KOPT-K1 (cell line): ENCODE data around the gene ARID5A.
"Not testable (repeated sequence)": the region's sequence is repeated elsewhere in the genome, so short reads cannot be mapped to it uniquely, and the experiment has no call there.

Source experiments
- H3K27ac ChIP-seq: fragments of 200-600 bp; sonication (generic); 2 replicates; pipeline ENCODE4 v1.5.1; 2016; ENCODE audit warnings: antibody characterized with exemption, mild to moderate bottlenecking, low read depth, low read length; ENCODE audit not compliant: poor library complexity, severe bottlenecking
- H3K36me3 ChIP-seq: fragments of 200-600 bp; sonication (generic); 2 replicates; pipeline ENCODE4 v1.5.1; 2017; ENCODE audit warnings: antibody characterized with exemption, mild to moderate bottlenecking, low read length, moderate library complexity; ENCODE audit not compliant: insufficient read depth
- H3K9me3 ChIP-seq: fragments of 200-600 bp; sonication (generic); 2 replicates; pipeline ENCODE4 v1.5.1; 2017; ENCODE audit warnings: antibody characterized with exemption, low read length, mild to moderate bottlenecking; ENCODE audit not compliant: insufficient read depth, poor library complexity, severe bottlenecking

Gene ARID5A, protein sequence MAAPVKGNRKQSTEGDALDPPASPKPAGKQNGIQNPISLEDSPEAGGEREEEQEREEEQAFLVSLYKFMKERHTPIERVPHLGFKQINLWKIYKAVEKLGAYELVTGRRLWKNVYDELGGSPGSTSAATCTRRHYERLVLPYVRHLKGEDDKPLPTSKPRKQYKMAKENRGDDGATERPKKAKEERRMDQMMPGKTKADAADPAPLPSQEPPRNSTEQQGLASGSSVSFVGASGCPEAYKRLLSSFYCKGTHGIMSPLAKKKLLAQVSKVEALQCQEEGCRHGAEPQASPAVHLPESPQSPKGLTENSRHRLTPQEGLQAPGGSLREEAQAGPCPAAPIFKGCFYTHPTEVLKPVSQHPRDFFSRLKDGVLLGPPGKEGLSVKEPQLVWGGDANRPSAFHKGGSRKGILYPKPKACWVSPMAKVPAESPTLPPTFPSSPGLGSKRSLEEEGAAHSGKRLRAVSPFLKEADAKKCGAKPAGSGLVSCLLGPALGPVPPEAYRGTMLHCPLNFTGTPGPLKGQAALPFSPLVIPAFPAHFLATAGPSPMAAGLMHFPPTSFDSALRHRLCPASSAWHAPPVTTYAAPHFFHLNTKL

DNA sequence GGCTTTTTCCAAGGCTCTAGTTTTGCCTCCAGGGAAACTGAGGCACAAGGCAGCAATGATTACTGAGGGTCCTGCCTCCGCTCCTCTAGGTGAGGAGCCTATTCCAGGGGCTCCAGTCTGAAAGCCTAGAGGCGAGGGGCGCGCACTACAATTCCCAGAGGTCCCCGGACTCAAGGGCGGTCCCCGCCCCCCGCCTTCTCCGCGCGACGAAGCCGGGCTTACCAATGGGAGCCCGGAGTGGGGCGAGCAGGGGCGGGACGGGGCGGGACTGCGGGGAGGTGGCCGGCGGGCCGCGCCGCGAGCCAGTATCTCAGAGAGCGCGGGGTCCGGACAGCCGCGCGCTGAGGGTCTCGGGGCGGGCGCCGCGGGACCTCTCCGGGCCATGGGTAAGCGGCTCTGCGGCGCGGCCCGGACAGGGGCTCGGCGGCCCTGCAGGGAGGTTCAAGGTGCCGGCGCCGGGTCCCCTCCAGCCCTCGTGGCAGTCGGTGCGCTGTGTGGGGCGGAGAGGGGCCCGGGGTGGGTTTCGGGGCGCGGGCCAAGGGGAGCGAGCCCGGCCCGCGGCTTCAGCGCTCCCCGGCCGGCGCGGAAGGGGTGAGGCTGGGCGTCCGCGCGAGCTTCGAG, at the start of gene ARID5A:
Gene ARID5A, plus strand, starts transcription at position 308 of the 621 bp plus-strand sequence. Its CDS starts 75 bp downstream, at position 383.
- H3K9me3 ChIP-seq = no peaks in the 10 kb centered on the region
- peaks cover 3% of the 10 kb centered on the region; the same call in 1 of the 2 replicates for H3K36me3 ChIP-seq
- H3K27ac ChIP-seq = peak within 1 kb of the TSS; percentile 87

DNA sequence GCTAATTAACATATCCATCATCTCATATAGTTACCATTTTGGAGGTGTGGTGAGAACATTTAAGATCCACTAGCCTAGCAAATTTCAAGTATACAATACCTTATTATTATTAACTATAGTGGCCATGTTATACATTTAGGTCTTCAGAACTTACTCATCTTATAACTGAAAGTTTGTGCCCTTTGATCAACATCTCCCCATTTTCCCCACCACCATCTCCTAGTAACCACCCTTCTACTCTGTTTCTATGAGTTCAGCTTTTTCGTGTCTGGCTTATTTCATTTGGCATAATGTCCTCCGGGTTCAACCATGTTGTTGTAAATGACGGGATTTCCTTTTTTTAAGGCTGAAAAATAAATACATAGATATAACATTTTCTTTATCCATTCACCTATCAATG, 47.3 kb upstream of the ARID5A start:
- no peaks in the 10 kb centered on the region for H3K36me3 ChIP-seq
- peaks cover 3% of the 10 kb centered on the region for H3K9me3 ChIP-seq
- H3K27ac ChIP-seq = no peak overlapping the region

DNA sequence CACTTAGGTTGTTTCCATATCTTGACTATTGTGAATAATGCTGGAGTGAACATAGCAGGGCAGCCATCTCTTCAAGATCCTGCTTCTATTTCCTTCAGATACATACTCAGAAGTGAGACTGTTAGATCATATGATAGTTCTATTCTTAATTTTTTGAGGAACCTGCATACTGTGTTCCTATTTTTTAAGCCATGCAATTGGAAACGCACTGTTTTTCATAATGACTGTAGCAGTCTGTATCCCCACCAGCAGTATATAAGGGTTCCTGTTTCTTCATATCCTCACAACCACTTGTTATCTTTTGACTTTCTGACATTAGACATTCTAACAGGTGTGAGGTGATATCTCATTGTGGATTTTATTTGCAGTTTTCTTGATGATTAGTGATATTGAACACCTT, 46.9 kb upstream of the ARID5A start:
- Histone ChIP-seq H3K9me3 (peaks cover 6% of the 10 kb centered on the region), H3K27ac (no peak overlapping the region), H3K36me3 (no peaks in the 10 kb centered on the region)

DNA sequence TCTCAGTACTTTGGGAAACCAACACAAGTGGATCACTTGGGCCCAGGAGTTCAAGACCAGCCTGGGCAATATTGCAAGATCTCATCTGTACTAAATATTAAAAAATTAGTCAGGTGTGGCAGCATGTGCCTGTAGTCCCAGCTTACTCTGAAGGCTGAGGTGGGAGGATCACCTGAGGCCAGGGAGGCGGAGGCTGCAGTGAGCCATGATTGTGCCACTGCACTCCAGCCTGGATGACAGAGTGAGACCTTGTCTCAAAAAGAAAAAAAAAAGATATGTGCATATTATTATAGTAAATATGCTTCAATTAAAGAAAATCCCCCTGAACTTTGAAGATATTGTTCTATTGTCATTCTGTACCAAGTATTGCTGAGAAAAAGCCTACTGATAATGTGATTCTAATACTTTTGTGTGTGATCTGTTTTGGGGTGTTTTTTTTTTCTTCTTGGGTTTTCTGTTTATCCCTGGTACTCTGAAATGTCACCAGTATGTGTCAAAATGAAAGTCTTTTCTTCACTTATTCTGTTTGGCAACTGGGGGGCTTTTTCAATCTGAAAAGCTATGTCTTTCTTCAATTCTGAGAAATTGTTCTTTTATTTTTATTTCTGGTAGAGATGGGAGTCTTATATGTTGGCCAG, 44.6 kb upstream of the ARID5A start:
- Histone ChIP-seq H3K9me3 (peaks cover 18% of the 10 kb centered on the region), H3K36me3 (no peaks in the 10 kb centered on the region), H3K27ac (no peak overlapping the region)

DNA sequence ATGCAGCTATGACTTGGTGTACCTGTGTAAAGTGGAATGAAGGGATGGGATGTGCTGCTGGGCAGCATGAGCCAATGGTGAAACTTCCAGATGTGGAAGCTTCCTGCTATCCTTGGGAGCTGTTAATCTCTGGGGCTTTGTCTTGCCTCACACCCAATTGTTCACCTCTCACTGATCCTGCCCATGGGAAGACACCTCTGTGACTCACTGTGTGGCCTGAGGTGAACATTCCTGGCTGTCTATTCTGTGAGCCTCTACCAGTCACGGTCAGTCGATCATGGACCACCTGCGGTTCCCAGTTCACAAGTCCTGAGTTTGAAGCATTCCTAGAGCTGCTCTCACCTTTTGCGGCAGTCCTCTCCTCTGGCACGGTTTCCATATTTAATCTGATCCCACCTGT, 43.5 kb upstream of the ARID5A start:
- no peaks in the 10 kb centered on the region for H3K36me3 ChIP-seq
- H3K9me3 ChIP-seq = peaks cover 18% of the 10 kb centered on the region
- no peak overlapping the region for H3K27ac ChIP-seq

DNA sequence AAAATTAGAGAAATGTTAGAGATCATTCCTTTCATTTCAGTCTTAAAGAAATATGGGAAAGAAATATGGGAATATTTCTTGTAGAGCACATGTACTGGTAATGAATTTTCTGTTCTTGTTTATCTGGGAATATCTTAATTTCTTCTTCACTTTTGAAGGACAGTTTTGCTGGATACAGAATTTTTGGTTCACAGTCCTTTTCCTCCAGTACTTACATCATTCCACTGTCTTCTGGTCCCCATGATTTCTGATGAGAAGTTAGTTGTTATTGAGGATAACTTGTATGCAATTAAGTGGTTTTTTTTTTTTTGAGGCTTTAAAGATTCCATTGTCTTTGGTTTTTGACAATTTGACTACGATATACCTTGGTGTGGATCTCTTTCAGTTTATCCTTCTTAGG, 42.4 kb upstream of the ARID5A start:
- H3K27ac ChIP-seq = no peak overlapping the region
- H3K36me3 ChIP-seq = no peaks in the 10 kb centered on the region
- H3K9me3 ChIP-seq = peaks cover 18% of the 10 kb centered on the region

DNA sequence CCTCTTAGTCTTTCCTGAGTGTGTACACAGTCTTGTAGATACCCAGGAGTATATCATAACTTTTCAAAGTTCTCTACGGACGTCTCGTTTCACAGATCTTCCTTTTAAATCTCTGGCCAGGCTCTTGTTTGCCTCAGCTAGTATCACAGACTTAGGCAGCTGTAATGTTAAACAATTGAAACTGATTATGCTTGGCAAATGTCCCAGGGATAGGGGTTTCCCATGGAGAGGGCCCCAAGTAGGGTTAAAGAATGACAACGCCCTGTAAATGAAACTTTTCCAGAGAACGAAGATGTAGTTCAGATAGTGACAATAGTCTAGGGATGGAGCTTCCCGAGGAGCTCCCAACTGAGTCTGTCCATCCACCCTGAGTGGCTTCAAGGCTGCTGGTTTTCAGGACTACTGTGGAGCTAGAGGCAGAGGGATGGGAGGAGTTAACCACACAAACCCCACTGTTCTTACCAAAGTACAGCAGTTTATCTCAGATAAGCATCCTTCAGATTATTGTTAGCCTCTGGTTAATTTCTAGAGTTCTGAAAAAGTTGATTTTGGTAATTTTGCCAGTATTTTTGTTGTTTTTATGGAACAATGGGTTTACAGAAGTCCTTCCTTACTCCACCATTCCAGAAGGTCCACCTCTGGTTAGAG, 40.4 kb upstream of the ARID5A start:
- Histone ChIP-seq H3K27ac (no peak overlapping the region), H3K36me3 (no peaks in the 10 kb centered on the region), H3K9me3 (peaks cover 18% of the 10 kb centered on the region)

DNA sequence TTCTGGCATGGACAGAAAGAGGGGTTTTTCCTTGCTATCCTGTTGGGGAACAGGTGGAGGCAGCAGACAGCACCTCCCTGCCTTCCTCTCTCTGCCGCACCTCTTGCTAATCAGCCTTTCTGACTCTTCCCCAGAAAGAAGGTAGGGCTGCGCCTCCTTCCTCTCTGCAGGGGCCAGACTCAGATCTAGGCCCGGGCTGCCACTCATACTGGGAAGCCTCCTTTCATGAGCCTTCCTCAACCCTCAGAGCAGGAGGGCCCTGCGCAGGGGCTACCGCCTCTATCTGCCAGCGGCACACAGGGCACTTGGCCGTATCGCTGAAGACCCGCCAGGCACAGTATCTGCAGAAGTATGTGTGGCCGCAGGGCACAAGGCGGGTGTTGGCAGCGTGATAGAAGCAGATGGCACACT, 38.5 kb upstream of the ARID5A start:
- Histone ChIP-seq H3K9me3 (peaks cover 18% of the 10 kb centered on the region), H3K36me3 (no peaks in the 10 kb centered on the region), H3K27ac (no peak overlapping the region)

DNA sequence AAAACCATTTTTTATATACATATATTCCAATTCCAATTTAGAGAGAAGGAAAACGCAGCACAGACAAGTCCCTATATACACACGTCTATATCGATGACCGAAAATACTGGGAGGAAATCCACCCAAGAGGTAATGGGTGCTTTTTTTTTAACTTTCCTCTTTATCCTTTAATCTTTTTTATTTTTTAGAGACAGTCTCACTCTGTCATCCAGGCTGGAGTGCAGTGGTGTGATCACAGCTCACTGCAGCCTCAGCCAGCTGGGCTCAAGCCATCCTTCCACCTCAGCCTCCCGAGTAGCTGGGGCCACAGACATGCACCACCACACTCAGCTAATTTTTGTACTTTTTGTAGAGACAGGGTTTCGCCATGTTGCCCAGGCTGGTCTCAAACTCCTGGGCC, 37.9 kb upstream of the ARID5A start:
- H3K36me3 ChIP-seq, H3K27ac ChIP-seq: not testable (repeated sequence)
- peaks cover 18% of the 10 kb centered on the region for H3K9me3 ChIP-seq

DNA sequence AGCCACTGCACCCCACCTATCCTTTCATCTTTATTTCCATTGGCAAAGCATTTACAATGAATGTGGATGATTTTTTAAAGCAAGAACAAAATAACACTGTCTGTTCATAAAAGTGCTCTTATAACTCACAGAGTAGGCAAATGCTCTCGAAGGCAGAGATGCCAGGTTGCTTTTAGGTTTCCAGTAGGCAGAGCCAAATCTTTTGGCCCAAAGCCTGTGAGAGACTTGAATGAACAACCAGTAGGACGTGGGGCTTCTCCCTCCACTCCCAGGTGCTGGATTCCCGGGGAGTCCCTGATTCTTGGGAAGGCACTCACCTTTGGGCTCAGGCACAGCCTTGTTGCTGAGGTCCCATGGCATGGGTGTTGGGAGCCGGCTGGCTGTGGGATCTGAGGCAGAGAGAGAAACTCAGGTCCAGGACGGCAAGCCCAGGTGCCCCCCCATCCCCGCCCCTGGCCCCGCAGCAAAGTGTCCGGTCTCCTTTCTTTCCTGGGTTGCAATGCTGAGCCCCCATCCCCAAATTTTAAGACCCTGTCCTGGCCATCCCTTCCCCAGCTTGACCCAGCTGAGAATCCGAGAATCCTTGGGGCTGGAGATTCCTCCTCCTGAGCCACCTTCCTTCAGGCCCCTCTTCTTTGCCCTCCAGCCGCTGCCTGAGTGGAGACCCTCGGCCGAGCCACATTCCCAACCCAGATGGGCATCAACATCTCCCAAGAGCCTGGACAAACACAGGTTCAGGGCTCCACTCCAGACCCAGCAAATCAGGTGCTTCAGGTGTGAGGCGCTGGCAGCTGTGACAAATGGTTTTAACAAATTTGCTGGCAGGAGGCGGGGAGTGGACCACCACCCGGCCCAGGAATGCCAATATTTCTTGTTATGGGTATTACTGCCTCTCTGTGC, 37.2 kb upstream of the ARID5A start:
- Histone ChIP-seq H3K36me3 (no peaks in the 10 kb centered on the region), H3K9me3 (peaks cover 14% of the 10 kb centered on the region), H3K27ac (no peak overlapping the region)

DNA sequence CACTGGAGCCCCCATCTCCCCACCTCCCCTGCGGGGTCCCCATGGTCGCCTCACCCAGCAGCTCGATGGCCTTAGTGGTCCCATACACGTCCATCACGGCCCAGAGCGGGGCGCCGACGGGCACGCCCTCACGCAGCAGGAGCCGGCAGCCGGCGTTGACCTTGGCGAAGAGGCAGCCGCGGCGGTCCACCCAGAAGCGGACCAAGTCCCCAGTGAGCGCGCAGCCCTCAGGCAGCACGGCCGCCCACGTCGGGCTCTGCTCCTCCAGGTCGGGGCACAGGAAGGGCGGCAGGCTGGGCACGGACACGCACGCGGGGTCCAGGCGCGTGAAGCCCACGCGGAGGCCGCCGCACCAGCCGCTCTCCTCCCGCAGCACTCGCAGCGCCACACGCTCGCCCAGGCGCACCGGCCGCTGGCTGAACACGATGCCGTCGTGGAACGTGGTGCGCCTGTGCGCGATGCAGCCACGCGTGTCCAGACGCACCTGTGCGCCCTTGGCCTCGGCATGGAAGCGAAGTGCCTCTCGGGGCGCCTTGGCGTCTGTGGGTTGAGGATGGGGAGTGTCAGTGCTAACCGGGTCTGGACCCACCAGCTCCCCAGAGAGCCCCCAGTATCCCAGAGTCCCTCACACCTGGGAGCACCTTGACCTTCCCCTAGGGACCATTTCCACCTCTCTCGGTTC, 36.0 kb upstream of the ARID5A start:
- H3K27ac ChIP-seq = no peak overlapping the region
- no peaks in the 10 kb centered on the region for H3K36me3 ChIP-seq
- H3K9me3 ChIP-seq = peaks cover 5% of the 10 kb centered on the region

DNA sequence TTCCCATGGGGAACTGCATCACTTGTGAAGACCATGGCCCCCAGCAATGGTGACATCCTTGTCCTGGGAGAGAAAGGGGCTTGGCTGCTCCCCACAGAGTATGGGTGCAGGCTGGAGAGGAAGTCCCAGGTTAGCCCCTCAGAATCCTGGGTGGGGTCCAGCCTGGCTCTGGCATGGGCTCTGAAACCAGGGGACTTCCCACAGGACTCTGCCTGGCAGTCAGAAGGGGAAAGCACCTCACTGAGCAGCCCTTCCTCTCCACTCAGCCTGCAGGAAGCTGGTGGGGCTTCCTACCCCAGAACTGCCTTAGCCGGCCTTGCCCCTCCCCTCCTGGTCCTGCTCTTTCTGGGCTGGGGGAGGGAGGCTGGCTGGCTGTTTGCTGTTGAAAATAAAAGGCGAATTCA, 35.1 kb upstream of the ARID5A start:
- H3K27ac ChIP-seq = peak overlapping the region; percentile 8
- no peaks in the 10 kb centered on the region for H3K9me3 ChIP-seq
- no peaks in the 10 kb centered on the region for H3K36me3 ChIP-seq

DNA sequence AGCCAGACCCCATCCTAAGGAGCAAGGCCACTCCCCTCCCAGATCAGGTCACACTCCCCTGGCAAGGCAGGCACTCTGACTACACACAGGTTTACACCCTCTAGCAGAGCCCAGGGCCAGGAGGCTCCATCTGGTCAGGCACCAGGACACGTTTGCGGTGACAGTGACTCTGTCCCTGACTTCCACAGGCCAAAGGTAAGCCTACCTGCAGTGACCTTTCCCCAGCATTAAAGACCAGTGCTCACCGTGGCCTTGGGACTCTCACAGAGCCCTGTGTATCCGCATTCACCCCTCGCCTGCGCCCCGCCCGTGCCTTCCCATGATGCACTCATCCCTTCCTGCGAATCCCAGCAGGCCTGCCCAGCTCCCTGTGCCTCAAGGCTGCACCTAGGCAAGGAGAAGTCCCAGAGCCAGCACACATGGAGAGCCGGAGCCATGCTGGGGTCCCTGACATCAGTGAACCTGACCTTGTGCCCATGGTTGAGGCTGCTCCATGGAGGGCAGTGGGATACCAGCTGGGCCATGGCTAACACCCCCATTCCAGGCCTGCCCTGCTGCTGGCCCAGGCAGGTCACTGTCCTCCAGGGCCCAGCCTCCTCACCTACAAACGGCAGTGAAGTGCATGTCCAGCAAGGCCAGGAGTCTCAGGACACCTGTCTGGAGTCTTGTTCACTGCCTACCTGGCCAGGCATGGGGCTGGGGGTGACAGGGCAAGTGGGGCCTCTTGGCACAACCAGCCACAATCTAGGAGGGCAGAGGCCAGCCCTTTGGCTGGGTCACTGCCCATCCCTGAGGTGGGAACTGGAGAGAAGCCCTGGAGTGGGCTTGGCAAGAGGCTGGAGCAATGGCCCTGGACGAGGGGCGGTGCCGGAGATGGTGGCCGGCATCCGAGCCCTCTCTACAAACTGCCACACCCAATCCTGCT, 34.4 kb upstream of the ARID5A start:
- peak overlapping the region; percentile 8 for H3K27ac ChIP-seq
- H3K36me3 ChIP-seq = no peaks in the 10 kb centered on the region
- no peaks in the 10 kb centered on the region for H3K9me3 ChIP-seq
